Effector memory CD8-positive, alpha-beta T cell (primary cell): ENCODE measurements around the gene SLC38A10.

Source experiments
- ATAC-seq: fragments of 150-1000 bp; cut with Tn5 transposase; replicated peaks from 2 replicates; pipeline ENCODE4 v1.10.0; 2021; ENCODE audit warnings: mild to moderate bottlenecking, moderate library complexity
- DNase-seq, 3 experiments: peaks; one replicate each; pipeline ENCODE4 v3.0.0; 2021
- H3K27ac Mint-ChIP-seq, 2 donors: one replicate each; pipeline ENCODE4 v1.8.0; 2022; ENCODE audit warnings: mild to moderate bottlenecking in 2 of 2, mixed read lengths in 2 of 2, moderate library complexity in 2 of 2
- H3K27me3 Mint-ChIP-seq, 2 donors: one replicate each; pipeline ENCODE4 v1.8.0; 2022; ENCODE audit warnings: mixed read lengths in 2 of 2
- H3K36me3 Mint-ChIP-seq: one replicate; pipeline ENCODE4 v1.8.0; 2022; ENCODE audit warnings: mild to moderate bottlenecking, moderate library complexity, mixed read lengths; ENCODE audit not compliant: insufficient read depth
- H3K4me1 Mint-ChIP-seq, 2 donors: one replicate each; pipeline ENCODE4 v1.8.0; 2022; ENCODE audit warnings: low read depth in 2 of 2, mixed read lengths in 2 of 2
- H3K4me3 Mint-ChIP-seq, 2 donors: one replicate each; pipeline ENCODE4 v1.8.0; 2022; ENCODE audit warnings: mild to moderate bottlenecking in 2 of 2, mixed read lengths in 2 of 2, moderate library complexity in 2 of 2
- H3K9me3 Mint-ChIP-seq, 2 donors: one replicate each; pipeline ENCODE4 v1.8.0; 2022; ENCODE audit warnings: mixed read lengths in 2 of 2

SLC38A10 gene

GRCh38 chr17:81303385-81303784, 8.3 kb upstream of the SLC38A10 start:
- Mint-ChIP-seq H3K27me3 (peaks cover 0 to 28% of the 10 kb centered on the region in 2 donors), H3K9me3 (no peaks in the 10 kb centered on the region), H3K36me3 (no peaks in the 10 kb centered on the region), H3K4me1 (peaks cover 0 to 2% of the 10 kb centered on the region in 2 donors), H3K4me3 (no peak overlapping the region), H3K27ac (no peak overlapping the region)
- no peak for DNase-seq
- ATAC-seq = no peak

GRCh38 chr17:81302861-81303333, 7.8 kb upstream of the SLC38A10 start:
- Mint-ChIP-seq H3K36me3 (no peaks in the 10 kb centered on the region), H3K27ac (no peak overlapping the region), H3K9me3 (no peaks in the 10 kb centered on the region), H3K4me1 (peaks cover 0 to 2% of the 10 kb centered on the region in 2 donors), H3K4me3 (no peak overlapping the region), H3K27me3 (peaks cover 0 to 26% of the 10 kb centered on the region in 2 donors)
- ATAC-seq (no peak), DNase-seq (no peak)

- no peak overlapping the region for H3K4me3 Mint-ChIP-seq
- ATAC-seq = no peak
- H3K36me3 Mint-ChIP-seq = no peaks in the 10 kb centered on the region
- DNase-seq = no peak
- no peak overlapping the region for H3K27ac Mint-ChIP-seq
- no peaks in the 10 kb centered on the region for H3K4me1 Mint-ChIP-seq
- H3K27me3 Mint-ChIP-seq = peaks cover 0 to 20% of the 10 kb centered on the region in 2 donors
- H3K9me3 Mint-ChIP-seq = no peaks in the 10 kb centered on the region
Measured at GRCh38 chr17:81302324-81302723, 7.2 kb upstream of the SLC38A10 start.

- Mint-ChIP-seq H3K4me3 (no peak overlapping the region), H3K4me1 (no peaks in the 10 kb centered on the region), H3K27me3 (peaks cover 0 to 12% of the 10 kb centered on the region in 2 donors), H3K9me3 (no peaks in the 10 kb centered on the region), H3K36me3 (no peaks in the 10 kb centered on the region), H3K27ac (no peak overlapping the region)
- ATAC-seq (no peak), DNase-seq (no peak)
Measured at GRCh38 chr17:81301195-81302144, 6.4 kb upstream of the SLC38A10 start.

GRCh38 chr17:81300586-81301155, 5.6 kb upstream of the SLC38A10 start:
- Mint-ChIP-seq H3K4me3 (no peak overlapping the region), H3K9me3 (no peaks in the 10 kb centered on the region), H3K36me3 (peaks cover 5% of the 10 kb centered on the region), H3K4me1 (peaks cover 4% of the 10 kb centered on the region in 2 donors), H3K27me3 (peaks cover 0 to 7% of the 10 kb centered on the region in 2 donors), H3K27ac (no peak overlapping the region)
- DNase-seq (no peak), ATAC-seq (no peak)

GRCh38 chr17:81299846-81300585, 4.9 kb upstream of the SLC38A10 start:
- DNase-seq (no peak), ATAC-seq (no peak)
- peaks cover 9 to 10% of the 10 kb centered on the region in 2 donors for H3K4me1 Mint-ChIP-seq
- H3K36me3 Mint-ChIP-seq = peaks cover 11% of the 10 kb centered on the region
- peaks cover 0 to under 1% of the 10 kb centered on the region in 2 donors for H3K27me3 Mint-ChIP-seq
- H3K4me3 Mint-ChIP-seq = no peak overlapping the region
- H3K9me3 Mint-ChIP-seq = no peaks in the 10 kb centered on the region
- no peak overlapping the region for H3K27ac Mint-ChIP-seq

- DNase-seq (no peak), ATAC-seq (no peak)
- no peak overlapping the region for H3K27ac Mint-ChIP-seq
- H3K4me3 Mint-ChIP-seq = no peak overlapping the region
- peaks cover 12% of the 10 kb centered on the region for H3K36me3 Mint-ChIP-seq
- H3K9me3 Mint-ChIP-seq = no peaks in the 10 kb centered on the region
- H3K4me1 Mint-ChIP-seq = peaks cover 10 to 13% of the 10 kb centered on the region in 2 donors
- H3K27me3 Mint-ChIP-seq = no peaks in the 10 kb centered on the region
Measured at GRCh38 chr17:81298991-81299738, 4.1 kb upstream of the SLC38A10 start.

GRCh38 chr17:81298325-81298990, 3.4 kb upstream of the SLC38A10 start:
- H3K27me3 Mint-ChIP-seq = no peaks in the 10 kb centered on the region
- H3K4me3 Mint-ChIP-seq = no peak overlapping the region
- peaks cover 14 to 19% of the 10 kb centered on the region in 2 donors for H3K4me1 Mint-ChIP-seq
- H3K36me3 Mint-ChIP-seq = peaks cover 17% of the 10 kb centered on the region
- DNase-seq (no peak), ATAC-seq (no peak)
- H3K9me3 Mint-ChIP-seq = no peaks in the 10 kb centered on the region
- H3K27ac Mint-ChIP-seq = no peak overlapping the region

- peak; percentile 48 for ATAC-seq
- H3K4me1 Mint-ChIP-seq = peaks cover 25 to 27% of the 10 kb centered on the region in 2 donors
- H3K27ac Mint-ChIP-seq = peak overlapping the region; percentile 98 to 99
Measured at GRCh38 chr17:81295676-81296381, 722 bp upstream of the SLC38A10 start.

GRCh38 chr17:81294512-81295030, 536 bp downstream of the SLC38A10 start:
- DNase-seq = peak in 1 of 3 experiments; percentile 9
- Mint-ChIP-seq H3K4me3 (peak overlapping the region; percentile 95 to 96), H3K36me3 (peaks cover 32% of the 10 kb centered on the region), H3K27ac (peak overlapping the region; percentile 87 to 98), H3K9me3 (no peaks in the 10 kb centered on the region), H3K4me1 (peaks cover 27 to 29% of the 10 kb centered on the region in 2 donors), H3K27me3 (no peaks in the 10 kb centered on the region)
- no peak for ATAC-seq

More at GRCh38 chr17:81295676-81296381, 722 bp upstream of the SLC38A10 start:
- peaks cover 24% of the 10 kb centered on the region for H3K36me3 Mint-ChIP-seq
- peak overlapping the region; percentile 95 to 96 for H3K4me3 Mint-ChIP-seq
- H3K27me3 Mint-ChIP-seq = no peaks in the 10 kb centered on the region
- H3K9me3 Mint-ChIP-seq = no peaks in the 10 kb centered on the region
- peak; percentile 31 to 37 (median 36) for DNase-seq

- peaks cover 27 to 41% of the 10 kb centered on the region in 2 donors for H3K4me1 Mint-ChIP-seq
Measured at GRCh38 chr17:81292450-81292849, 2.7 kb downstream of the SLC38A10 start.

More at GRCh38 chr17:81292450-81292849, 2.7 kb downstream of the SLC38A10 start:
- Mint-ChIP-seq H3K4me3 (peak overlapping the region in 1 of 2 donors; percentile 43), H3K27me3 (no peaks in the 10 kb centered on the region), H3K27ac (no peak overlapping the region), H3K9me3 (no peaks in the 10 kb centered on the region), H3K36me3 (peaks cover 38% of the 10 kb centered on the region)
- ATAC-seq (no peak), DNase-seq (no peak)
